Inflammatory macrophage (primary cell): ENCODE results near the gene GALNT12.

ENCODE experiments used
- DNase-seq, 2 donors: peaks; one replicate each; pipeline ENCODE4 v3.0.0-alpha.2; 2020 to 2022

The GALNT12 gene

GRCh38 chr9:98881356-98881755, 73.9 kb downstream of the GALNT12 start:
- DNase-seq = no peak

DNA sequence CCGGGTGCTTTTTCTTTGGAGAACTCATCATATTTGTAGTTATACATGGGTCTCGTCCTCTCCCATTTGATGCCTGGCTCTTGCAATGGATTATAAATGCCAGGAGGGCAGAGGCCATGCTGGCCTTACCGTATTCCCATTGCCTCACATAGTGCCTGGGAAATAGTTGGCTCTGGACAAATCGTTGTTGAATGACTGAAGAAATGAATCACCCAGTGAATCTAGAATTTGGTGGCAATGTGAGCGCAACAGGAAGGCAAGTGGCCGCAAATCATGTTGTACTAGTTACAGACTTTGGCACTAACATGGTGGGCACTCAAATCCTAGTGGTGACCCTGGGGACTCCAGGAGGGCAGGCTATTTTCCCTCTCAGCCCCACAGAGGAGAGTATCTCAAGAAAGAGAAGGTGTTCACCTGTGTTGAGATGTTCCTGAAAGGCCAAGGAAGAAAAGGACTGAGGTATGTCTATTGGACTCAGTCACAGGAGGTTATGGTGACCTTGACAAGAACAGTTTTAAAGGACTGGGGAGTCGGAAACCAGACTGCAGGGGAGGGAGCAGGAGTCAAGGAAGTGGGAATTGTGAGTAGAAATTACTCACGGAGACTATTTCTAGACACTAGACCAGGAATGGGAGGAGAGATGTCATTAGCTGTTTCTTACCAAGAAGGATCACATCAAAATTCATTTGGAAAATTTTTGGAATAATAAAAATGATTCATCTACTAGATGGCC, 74.5 kb downstream of the GALNT12 start:
- no peak for DNase-seq

DNA sequence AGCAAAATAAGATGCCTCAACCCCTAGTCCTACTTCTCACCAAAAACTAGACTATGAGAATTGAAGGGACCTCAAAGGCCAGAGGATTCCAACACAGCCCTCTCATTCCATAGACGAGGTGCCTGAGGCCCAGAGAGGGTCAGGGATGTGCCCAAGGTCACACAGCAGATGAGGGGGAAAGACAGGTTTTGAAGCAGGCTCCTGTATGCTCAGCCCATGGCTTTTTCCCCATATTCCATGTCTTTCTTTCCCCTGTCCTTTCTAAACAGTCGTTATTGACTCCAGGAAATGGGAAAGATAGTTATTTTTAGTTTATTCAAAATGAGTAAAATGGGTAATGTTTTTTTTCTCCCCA, 75.1 kb downstream of the GALNT12 start:
- no peak for DNase-seq

DNA sequence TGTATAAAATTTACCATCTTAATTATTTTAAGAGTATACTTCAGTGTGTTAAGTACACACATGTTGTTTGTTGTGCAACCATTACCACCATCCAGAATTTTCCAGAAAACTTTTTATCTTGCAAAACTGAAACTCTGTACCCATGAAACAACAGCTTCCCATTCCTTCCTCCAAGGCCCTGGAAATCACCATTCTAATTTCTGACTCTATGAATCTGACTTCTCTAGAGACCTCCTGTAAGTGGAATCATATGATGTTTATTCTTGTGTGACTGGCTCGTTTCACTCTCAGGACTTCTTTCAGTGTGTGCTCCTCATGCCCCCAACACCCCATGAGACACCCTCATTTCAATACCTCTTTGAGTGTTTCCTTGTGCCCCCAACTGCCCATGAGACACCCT, 75.8 kb downstream of the GALNT12 start:
- no peak for DNase-seq

DNA sequence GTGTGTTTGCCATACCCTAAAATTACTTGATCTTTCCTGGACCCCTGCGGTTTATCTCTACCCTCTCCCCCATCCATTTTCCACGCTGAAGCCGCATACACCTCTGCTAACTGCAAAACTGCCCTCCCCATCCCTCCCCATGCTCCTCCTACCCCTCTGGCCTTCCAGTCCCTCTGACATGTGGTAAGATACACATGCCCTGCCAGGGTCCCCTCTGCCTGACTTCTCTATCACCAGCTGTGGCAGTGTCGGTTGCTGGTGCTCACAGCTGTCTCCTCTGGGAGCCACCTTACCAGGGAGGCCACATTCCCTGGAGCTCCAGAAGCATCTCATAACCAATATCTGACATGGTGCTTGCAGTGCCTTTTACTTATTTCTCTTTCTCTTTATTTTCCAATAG, 77.4 kb downstream of the GALNT12 start:
- DNase-seq = no peak

DNA sequence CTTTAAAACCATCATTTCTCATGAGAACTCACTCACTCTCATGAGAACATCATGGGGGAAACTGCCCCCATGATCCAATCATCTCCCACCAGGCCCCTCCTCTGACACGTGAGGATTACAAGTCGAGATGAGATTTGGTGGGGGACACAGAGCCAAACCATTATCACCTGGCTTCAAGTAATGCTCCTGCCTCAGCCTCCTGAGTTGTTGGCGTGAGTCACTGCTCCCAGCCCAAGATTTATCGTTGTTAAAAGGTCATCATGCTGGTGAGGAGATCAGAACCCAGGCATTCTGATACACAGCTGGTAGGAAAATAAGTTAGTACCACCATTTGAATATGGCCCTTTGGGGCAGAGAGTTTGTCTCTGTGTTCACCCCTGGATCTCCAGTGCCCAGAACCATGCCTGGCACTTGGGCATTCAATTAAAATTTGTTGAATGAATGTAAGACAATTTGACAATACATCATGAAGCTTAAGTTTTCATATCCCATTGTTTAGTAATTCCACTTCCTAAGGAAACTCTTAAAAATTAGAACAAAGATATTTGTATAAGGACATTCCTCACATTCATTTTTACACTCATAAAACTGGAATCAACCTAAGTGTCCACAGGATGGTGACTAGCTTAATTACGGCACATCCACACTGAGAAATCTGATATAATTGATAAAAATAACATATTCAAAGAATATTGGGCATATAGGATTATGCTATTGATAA, 78.3 kb downstream of the GALNT12 start:
- no peak for DNase-seq

GRCh38 chr9:98886691-98887229, 79.3 kb downstream of the GALNT12 start:
- DNase-seq = peak; percentile 29 to 36

GRCh38 chr9:98887918-98888510, 80.5 kb downstream of the GALNT12 start:
- DNase-seq = no peak

DNA sequence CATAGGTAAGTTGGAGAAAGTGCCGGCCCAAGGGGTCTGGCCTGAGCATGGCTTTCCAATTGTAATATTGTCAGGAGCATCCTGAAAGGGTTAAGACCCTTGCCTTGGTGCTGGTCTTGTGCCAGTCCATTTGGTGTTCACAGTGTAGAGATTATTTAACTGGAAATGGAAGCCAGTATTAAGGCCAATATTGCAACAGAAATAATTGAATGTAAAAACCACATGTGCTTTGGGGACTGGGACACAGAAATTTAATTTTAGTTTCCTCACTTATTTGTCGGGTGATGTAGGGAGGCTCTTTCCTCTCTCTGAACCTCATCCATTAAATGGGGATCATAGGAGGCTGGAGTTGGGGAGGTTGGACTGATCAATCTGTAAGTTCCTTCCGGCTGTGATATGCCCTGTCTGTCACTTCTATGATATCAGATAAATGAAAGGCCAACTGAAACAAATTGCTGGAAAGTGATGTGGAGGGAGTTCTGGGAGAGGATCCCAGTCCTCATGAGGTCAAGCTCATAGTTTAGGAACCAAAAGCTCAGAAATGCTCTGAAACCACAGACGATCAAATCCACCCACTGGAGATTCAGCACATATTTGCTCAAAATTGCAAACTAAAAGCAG, 81.4 kb downstream of the GALNT12 start:
- DNase-seq = no peak

GRCh38 chr9:98890256-98890655, 82.8 kb downstream of the GALNT12 start:
- DNase-seq = no peak

DNA sequence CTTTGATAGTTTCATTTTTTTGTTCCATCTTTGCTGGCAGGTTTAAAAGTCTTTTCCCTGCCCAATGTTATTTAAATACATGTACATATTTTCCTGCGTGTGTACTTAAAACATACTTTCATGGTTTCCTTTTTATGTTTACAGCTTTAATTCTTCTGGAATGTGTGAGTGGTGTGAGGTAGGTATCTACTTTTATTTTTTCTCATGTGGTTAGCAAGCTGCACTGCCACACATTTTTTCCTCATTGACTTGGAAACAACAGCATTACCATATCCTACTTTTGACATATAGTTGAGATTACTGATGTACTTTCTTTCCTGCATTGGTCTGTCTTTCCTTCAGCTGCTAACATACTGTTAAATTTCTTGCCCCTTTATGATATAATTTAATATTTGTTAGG, 84.8 kb downstream of the GALNT12 start:
- no peak for DNase-seq

DNA sequence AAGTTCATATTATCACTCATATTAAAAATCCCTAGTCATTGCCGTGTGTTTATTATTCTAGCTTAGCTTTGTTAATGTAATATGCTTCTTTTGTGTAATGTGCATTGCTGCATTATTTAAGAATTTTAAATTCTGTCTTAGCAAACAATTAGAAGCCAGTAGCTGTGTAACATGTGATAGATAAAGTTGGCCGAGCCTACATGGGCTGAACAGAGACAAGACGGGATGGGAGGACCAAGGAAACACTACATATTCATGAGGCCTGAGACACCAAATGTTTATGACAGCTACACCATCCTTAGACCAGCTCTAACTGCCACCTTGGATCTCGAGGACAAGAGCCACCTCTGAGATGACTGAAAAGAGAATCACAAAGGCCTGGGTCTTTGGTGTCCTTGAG, 85.2 kb downstream of the GALNT12 start:
- DNase-seq = no peak

DNA sequence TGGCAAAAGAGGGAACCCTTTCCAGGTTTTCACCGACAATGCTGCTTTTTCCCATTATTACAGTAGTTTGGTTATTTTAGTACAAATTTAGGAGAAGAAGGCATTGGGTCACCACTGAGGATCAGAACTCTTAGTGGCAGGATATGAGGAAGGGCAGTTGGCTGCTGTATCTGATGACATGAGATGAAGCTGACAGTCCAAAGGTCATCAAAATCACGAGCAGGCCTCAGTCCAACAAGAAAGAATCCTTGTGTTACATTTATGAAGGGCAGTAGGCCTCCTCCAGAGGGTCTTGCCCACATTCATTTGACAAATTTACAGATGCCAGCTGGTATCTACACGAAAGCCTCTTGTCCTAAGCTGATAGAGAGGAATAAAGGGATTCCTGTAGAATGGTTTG, 86.7 kb downstream of the GALNT12 start:
- DNase-seq = no peak

DNA sequence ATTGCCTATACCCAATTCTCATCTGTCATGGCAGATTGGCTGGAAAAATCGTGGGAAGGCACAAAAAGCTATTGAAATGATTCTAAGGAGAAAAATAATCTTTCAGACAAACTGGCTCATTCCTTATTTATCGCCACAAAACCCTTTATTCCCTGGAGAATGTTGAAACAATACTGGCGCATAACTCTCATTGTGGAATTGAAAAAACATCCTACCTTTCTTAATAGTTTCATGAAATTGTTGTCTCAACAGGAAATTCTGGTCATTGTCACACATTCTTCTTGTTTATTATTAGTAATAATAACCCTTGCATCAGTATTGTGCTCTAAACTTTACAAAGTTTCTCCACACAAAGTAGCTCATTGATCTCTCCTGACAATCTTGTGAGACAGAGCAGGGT, 87.3 kb downstream of the GALNT12 start:
- no peak for DNase-seq

- peak; percentile 18 to 33 for DNase-seq
Measured at GRCh38 chr9:98896632-98897031, 89.2 kb downstream of the GALNT12 start.

DNA sequence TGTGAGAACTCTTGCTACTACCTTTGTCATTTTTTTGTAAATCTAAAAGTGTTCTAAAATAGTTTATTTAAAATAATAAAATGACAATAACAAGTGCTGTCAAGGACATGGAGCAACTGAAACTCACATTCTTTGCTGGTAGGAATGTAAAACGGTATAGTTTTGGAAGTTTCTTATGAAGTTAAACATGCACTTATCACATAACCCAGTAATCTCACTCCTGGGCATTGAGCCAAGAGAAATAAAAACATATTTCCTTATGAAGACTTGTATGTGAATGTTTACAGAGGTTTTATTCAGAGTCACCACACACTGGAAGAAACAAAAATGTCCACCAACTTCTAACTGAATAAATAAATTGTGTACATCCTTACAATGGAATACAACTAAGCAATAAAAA, 90.3 kb downstream of the GALNT12 start:
- no peak for DNase-seq

- DNase-seq = peak; percentile 41 to 50
Measured at GRCh38 chr9:98899408-98900056, 92.1 kb downstream of the GALNT12 start.
